NT2/D1 (cell line): ENCODE results near the gene DDIT3.

Experiments
- DNase-seq: peaks from one replicate; pipeline ENCODE4 v3.0.0-alpha.2; 2011; ENCODE audit warnings: low read depth, low spot score
- H3K27me3 ChIP-seq: 2 replicates; pipeline ENCODE4 v1.6.0; 2011; ENCODE audit warnings: mild to moderate bottlenecking; ENCODE audit not compliant: insufficient read length, insufficient read depth
- H3K36me3 ChIP-seq: 2 replicates; pipeline ENCODE4 v1.6.1; 2011; ENCODE audit warnings: mild to moderate bottlenecking, low read length, mixed read lengths; ENCODE audit not compliant: insufficient read depth, insufficient read length
- H3K4me1 ChIP-seq: 2 replicates; pipeline ENCODE4 v1.5.1; 2011; ENCODE audit not compliant: insufficient read depth, insufficient read length
- H3K4me3 ChIP-seq: 2 replicates; pipeline ENCODE4 v1.5.1; 2011; ENCODE audit warnings: low read depth; ENCODE audit not compliant: insufficient read length
- H3K9ac ChIP-seq: 2 replicates; pipeline ENCODE4 v1.6.0; 2011; ENCODE audit warnings: low read depth; ENCODE audit not compliant: insufficient read length
- H3K9me3 ChIP-seq: 2 replicates; pipeline ENCODE4 v1.5.1; 2011; ENCODE audit warnings: mild to moderate bottlenecking, low read length; ENCODE audit not compliant: insufficient read depth
- SUZ12 ChIP-seq: IDR thresholded peaks from 2 replicates; pipeline ENCODE4 v1.6.1; 2011; ENCODE audit not compliant: insufficient read length, insufficient read depth; ENCODE audit errors: extremely low read depth
- YY1 ChIP-seq: IDR thresholded peaks from 2 replicates; pipeline ENCODE4 v1.6.1; 2011; ENCODE audit not compliant: insufficient read length, insufficient read depth
- ZNF274 ChIP-seq: IDR thresholded peaks from 2 replicates; pipeline ENCODE4 v1.6.1; 2011; ENCODE audit warnings: mild to moderate bottlenecking, low read depth, low read length

Gene DDIT3

DNA sequence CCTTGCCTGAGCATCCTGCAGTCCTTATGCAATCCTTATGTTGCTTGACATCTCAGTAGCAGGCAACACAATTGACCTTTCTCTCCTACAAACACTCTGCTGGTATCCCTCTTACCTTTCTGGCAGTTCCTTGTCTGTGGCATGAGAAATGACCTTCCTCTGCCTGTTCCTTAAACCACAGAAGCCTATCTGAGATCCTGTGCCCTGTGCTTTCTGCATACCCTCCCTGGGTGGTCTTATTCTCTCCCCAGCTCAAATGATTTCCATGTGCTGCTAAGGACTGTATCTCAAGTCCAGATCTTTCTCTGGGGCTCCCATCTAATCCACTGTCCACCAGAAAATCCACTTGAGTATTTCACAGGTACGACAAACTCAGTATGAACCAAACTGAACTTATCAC is 38.6 kb downstream of the DDIT3 start:
- Histone ChIP-seq H3K36me3 (no peaks in the 10 kb centered on the region), H3K4me1 (peaks cover 6% of the 10 kb centered on the region), H3K9me3 (no peaks in the 10 kb centered on the region), H3K27me3 (peaks cover 13% of the 10 kb centered on the region), H3K4me3 (no peak overlapping the region), H3K9ac (no peak overlapping the region)
- DNase-seq: no peak
- TF ChIP-seq ZNF274: no peak
- TF ChIP-seq YY1: no peak
- no peak for TF ChIP-seq SUZ12

DNA sequence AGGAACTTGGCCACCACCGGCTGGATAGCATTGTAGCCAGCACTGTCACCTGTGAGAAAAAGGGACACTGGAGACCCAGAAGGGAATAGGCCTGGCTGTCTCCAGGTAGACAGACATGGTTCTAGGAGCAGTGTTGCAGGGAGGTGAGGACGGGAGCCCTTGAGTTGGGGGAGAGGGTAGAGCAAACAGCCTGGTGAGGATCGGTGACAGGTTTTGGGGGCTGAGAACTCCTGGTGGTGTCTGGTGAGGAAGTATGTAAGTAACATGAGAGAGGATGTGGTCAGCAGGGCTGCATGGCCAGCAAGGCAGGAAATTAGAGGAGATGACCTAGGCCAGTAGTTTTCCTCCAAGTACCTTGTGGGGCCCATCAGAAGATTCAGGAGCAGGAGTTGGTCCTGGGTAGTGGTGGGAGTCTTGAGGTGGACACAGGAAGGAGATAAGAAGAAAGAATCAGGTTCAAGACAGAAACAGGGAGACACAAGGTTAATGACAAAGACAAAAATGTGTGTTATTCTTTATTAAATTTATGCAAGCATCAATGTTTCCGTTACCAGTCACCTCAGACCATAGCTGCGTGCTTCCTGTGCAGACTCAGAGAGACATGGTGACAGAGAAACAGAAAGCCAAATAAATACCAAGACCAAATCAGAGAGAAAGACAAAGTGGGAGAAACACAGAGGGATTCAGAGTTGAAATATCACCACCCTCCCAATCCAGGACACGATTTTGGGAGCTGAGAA is 40.8 kb downstream of the DDIT3 start, which contains the start of gene ARHGAP9:
Gene ARHGAP9 (minus strand): TSS at position 491 of the 740 bp plus-strand sequence. CDS start 460 bp downstream, at position 31.
- Histone ChIP-seq H3K9ac (no peak within 1 kb of the TSS), H3K36me3 (no peaks in the 10 kb centered on the region), H3K4me1 (peaks cover 12% of the 10 kb centered on the region), H3K27me3 (peaks cover 35% of the 10 kb centered on the region), H3K4me3 (no peak within 1 kb of the TSS), H3K9me3 (no peaks in the 10 kb centered on the region)
- DNase-seq: no peak
- no peak for TF ChIP-seq SUZ12
- TF ChIP-seq ZNF274: no peak
- no peak for TF ChIP-seq YY1

DNA sequence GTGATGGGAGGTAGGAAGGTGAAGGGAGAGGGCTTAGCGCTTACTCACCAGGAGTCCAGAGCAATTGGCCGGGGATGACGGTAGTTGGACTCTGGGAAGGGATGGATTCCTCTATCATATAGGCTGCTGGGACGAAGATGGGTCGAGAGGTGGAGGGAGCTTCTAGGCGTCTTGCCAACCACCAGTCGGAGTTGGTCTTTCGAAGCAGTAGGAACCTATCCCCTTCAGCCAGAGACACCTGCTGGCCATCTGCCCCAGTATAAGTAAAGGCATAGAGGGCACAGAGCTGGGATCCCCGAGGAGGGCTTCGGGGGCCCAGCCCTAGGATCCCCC is 41.3 kb downstream of the DDIT3 start:
- Histone ChIP-seq H3K27me3 (peaks cover 40% of the 10 kb centered on the region), H3K9me3 (no peaks in the 10 kb centered on the region), H3K9ac (no peak overlapping the region), H3K4me3 (no peak overlapping the region), H3K36me3 (no peaks in the 10 kb centered on the region), H3K4me1 (peaks cover 12% of the 10 kb centered on the region)
- TF ChIP-seq ZNF274: no peak
- no peak for TF ChIP-seq YY1
- TF ChIP-seq SUZ12: no peak
- DNase-seq: no peak

DNA sequence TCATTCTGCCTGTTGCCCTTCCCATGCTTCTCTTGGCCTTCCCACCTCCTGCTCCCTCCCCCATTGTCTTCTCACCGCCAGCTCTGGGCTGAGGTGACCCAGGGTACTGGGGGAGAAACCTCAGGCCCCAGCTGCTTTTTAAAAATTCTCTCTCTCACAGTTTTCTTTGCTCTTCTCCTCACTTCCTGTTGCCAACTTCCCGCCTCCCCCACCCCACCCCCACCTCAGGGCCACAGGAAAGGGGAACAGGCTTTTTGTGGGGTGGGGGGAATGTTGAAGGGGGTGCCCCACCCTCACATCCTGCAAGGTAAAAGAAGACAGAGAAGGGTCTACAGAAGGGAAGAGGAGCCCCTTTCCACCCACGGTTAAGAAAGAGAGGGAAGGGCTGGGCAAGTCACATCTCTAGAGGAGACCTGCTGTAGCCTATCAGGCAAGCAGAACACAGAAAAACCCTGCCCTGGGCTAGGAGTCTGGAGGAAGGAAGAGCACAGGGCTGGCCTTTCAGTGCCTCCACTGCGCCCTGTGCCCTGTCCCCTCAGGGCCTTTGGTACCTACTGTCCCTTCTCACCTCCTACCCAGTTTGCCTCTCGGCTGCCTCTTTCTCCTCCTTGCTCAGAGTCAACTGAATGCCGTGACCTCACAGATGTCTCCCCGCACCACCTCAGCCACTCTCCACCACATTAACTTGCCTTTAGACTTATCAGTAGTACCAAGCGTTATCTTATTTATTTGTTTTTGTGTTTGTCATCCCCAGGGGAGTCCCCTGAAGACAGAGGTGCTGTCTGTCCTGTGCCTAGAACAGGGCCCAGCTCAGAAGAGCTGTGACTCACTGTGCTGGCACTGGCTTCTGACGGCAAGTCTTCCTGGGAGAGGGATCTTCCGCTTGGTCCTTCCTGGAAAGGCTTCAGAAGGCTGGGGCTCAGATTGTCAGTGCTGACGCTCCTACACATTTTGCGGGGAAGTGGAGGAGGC is 42.3 kb downstream of the DDIT3 start:
- Histone ChIP-seq H3K9ac (no peak overlapping the region), H3K4me1 (peaks cover 12% of the 10 kb centered on the region), H3K36me3 (no peaks in the 10 kb centered on the region), H3K9me3 (no peaks in the 10 kb centered on the region), H3K4me3 (no peak overlapping the region), H3K27me3 (peaks cover 48% of the 10 kb centered on the region)
- no peak for TF ChIP-seq ZNF274
- TF ChIP-seq SUZ12: no peak
- no peak for TF ChIP-seq YY1
- no peak for DNase-seq

DNA sequence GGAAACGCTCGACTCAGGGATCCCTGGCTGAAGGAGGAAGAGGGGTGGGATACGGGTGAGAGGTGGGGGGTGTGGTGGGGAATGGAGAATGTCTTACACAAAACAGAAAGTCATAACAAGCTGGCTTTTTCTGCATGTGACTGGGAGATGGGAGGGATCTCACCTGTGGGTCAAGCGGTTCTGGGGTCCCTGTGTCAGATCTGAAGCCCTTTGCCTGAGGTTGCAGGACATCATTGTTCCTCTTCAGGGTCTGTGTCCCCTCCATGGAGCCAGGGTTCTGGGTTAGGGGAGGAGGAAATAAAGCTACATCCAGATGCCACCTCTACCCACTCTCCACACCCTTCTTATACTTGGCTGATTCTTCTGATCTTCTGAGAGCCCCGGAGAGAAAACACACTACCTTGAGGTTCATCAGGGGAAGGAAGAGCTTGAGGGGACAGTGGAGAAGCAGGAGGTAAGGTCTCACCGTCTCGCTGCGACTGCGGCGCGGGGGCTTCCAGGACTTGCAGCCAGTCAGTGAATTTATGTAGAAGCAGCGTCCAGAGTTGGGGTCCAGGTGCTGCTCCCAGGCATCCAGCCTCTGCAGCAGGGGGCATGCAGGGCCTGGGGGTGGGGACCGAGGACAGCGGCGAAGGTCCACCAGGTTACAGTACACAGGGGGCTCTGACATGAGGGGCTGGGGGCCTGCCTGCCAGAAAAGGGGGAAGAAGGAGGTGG is 43.2 kb downstream of the DDIT3 start:
- peaks cover 12% of the 10 kb centered on the region for H3K4me1 ChIP-seq
- H3K9ac ChIP-seq: no peak overlapping the region
- H3K27me3 ChIP-seq: peaks cover 57% of the 10 kb centered on the region

DNA sequence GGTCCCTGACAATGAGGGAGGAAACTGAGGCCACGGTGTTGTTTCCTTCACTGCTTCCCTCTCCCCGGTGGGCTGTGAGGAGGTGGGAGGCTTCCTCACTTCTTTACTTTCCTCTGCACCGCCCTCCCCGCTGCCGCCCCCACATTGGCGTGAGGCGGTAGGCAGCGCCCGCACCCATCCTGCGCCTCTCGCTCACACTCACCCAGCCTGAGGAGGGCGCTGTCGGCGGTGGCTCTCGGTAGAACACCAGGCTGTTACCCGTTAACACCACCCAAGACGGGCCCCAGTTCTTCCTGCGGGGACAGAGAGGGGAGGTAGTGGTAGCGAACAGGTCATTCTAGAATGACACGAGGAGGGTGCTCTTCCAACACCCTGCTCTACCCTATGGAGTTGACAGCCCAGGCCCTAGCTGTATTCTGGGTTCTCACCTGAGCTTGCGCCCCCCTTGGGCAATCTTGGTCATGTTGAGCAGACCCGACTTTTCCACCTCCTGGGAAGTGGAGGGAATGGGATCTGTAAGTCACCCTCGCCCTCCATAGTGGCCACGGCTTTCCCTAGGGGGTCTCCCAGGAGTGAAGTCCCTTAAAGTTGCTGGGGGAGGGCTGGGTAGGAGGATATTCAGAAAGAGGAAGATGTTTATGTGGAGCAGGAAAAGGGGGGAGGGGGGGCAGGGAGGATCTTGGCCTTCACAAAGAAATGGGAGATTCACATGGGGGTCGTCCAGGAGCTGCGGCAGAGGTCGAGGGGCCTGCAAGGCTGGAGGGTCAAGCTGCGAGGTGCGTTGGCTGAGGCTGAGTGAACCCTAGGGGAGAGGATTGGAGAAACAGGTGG is 43.9 kb downstream of the DDIT3 start:
- no peak for TF ChIP-seq YY1
- TF ChIP-seq ZNF274: no peak
- no peak for TF ChIP-seq SUZ12
- DNase-seq: no peak
- Histone ChIP-seq H3K27me3 (peaks cover 57% of the 10 kb centered on the region), H3K36me3 (no peaks in the 10 kb centered on the region), H3K4me3 (peak overlapping the region; percentile 40), H3K4me1 (peaks cover 10% of the 10 kb centered on the region), H3K9ac (peak overlapping the region; percentile 79), H3K9me3 (no peaks in the 10 kb centered on the region)

More for the DNA sequence above, 43.2 kb downstream of the DDIT3 start:
- Histone ChIP-seq H3K4me3 (no peak overlapping the region), H3K36me3 (no peaks in the 10 kb centered on the region), H3K9me3 (no peaks in the 10 kb centered on the region)
- no peak for DNase-seq
- TF ChIP-seq YY1 (no peak), ZNF274 (no peak), SUZ12 (no peak)
